CD14-positive monocyte (primary cell): Measurements from ENCODE around the gene SH2D7. TPM values are rescaled to one million over a fixed set of nuclear protein-coding genes. Genes with fewer than 3 reads are reported as not detected.

Source experiments
- DNase-seq, 3 donors: peaks; one replicate each; pipeline ENCODE4 v3.0.0-alpha.2; 2011 to 2022
- H2AFZ ChIP-seq: 2 replicates; pipeline ENCODE4 v1.6.0; 2012; ENCODE audit warnings: mild to moderate bottlenecking, low read depth, low read length, inconsistent platforms; ENCODE audit not compliant: insufficient read depth, poor library complexity, severe bottlenecking
- H3K27ac ChIP-seq, 2 donors: 1 replicate in 1 of 2; 2 replicates in 1 of 2; pipeline ENCODE4 v1.5.1; 2012 to 2013; ENCODE audit warnings: low read length in 2 of 2, control low read depth in 1 of 2, inconsistent platforms in 1 of 2, low read depth in 1 of 2, mild to moderate bottlenecking in 1 of 2
- H3K27me3 ChIP-seq, 2 donors: one replicate each; pipeline versions ENCODE4 v1.6.0 to v1.6.1; 2011 to 2013; ENCODE audit warnings: low read length in 2 of 2; ENCODE audit not compliant: control insufficient read depth in 2 of 2, insufficient read depth in 2 of 2
- H3K36me3 ChIP-seq, 2 donors: replicated peaks in 1 of 2; 1 replicate in 1 of 2; 2 replicates in 1 of 2; pipeline versions ENCODE4 v1.5.1 to v1.6.1; 2012 to 2013; ENCODE audit warnings: low read length in 2 of 2, control low read depth in 1 of 2, inconsistent platforms in 1 of 2, mild to moderate bottlenecking in 1 of 2; ENCODE audit not compliant: insufficient read depth in 2 of 2, control insufficient read depth in 1 of 2
- H3K4me1 ChIP-seq, 2 donors: 1 replicate in 1 of 2; 2 replicates in 1 of 2; pipeline versions ENCODE4 v1.5.1 to v1.6.1; 2012 to 2013; ENCODE audit warnings: low read length in 2 of 2, control low read depth in 1 of 2, inconsistent platforms in 1 of 2, mild to moderate bottlenecking in 1 of 2, moderate library complexity in 1 of 2; ENCODE audit not compliant: insufficient read depth in 2 of 2, control insufficient read depth in 1 of 2
- H3K4me2 ChIP-seq: replicated peaks from 2 replicates; pipeline ENCODE3; 2012; ENCODE audit warnings: low read length, moderate library complexity, mild to moderate bottlenecking; ENCODE audit not compliant: poor library complexity, severe bottlenecking; ENCODE audit errors: extremely low read depth
- H3K4me3 ChIP-seq, 3 experiments: fragments of 200-600 bp in 1 of 3; sonication (generic) in 1 of 3; replicated peaks in 1 of 3; 1 replicate in 2 of 3; 2 replicates in 1 of 3; pipeline ENCODE4 v1.5.1; 2011 to 2013; ENCODE audit warnings: low read length in 3 of 3, mild to moderate bottlenecking in 3 of 3, control low read depth in 2 of 3, low read depth in 2 of 3, inconsistent platforms in 1 of 3, moderate library complexity in 1 of 3
- H3K79me2 ChIP-seq: 2 replicates; pipeline ENCODE4 v1.6.0; 2012; ENCODE audit warnings: mild to moderate bottlenecking, control low read depth, inconsistent platforms, low read length, moderate library complexity; ENCODE audit not compliant: insufficient read depth
- H3K9ac ChIP-seq: 2 replicates; pipeline ENCODE4 v1.6.0; 2017; ENCODE audit warnings: low read length, mild to moderate bottlenecking; ENCODE audit not compliant: insufficient read depth, poor library complexity, severe bottlenecking
- H3K9me3 ChIP-seq, 2 donors: replicated peaks in 1 of 2; 1 replicate in 1 of 2; 2 replicates in 1 of 2; pipeline versions ENCODE4 v1.5.1 to v1.6.1; 2012 to 2013; ENCODE audit warnings: low read length in 2 of 2, control low read depth in 1 of 2; ENCODE audit not compliant: control insufficient read depth in 1 of 2, insufficient read depth in 1 of 2
- H4K20me1 ChIP-seq: 2 replicates; pipeline ENCODE4 v1.6.0; 2012; ENCODE audit warnings: mild to moderate bottlenecking, low read length, control low read depth, moderate library complexity; ENCODE audit not compliant: insufficient read depth
- H3K27ac Mint-ChIP-seq, 7 donors: one replicate each; pipeline ENCODE4 v1.8.0; 2020; ENCODE audit warnings: mild to moderate bottlenecking in 7 of 7, mixed read lengths in 7 of 7, moderate library complexity in 6 of 7, inconsistent platforms in 2 of 7
- H3K27me3 Mint-ChIP-seq, 3 donors: one replicate each; pipeline ENCODE4 v1.8.0; 2021 to 2022; ENCODE audit warnings: low read depth in 3 of 3, mild to moderate bottlenecking in 3 of 3, mixed read lengths in 3 of 3, moderate library complexity in 3 of 3, inconsistent platforms in 1 of 3
- H3K36me3 Mint-ChIP-seq, 2 donors: one replicate each; pipeline ENCODE4 v1.8.0; 2020; ENCODE audit warnings: mixed read lengths in 2 of 2, inconsistent platforms in 1 of 2, mild to moderate bottlenecking in 1 of 2
- H3K4me1 Mint-ChIP-seq: one replicate; pipeline ENCODE4 v1.8.0; 2020; ENCODE audit warnings: mild to moderate bottlenecking, mixed read lengths
- H3K4me3 Mint-ChIP-seq, 2 donors: one replicate each; pipeline ENCODE4 v1.8.0; 2020; ENCODE audit warnings: mild to moderate bottlenecking in 2 of 2, mixed read lengths in 2 of 2, moderate library complexity in 1 of 2
- H3K9me3 Mint-ChIP-seq, 7 donors: one replicate each; pipeline ENCODE4 v1.8.0; 2020 to 2022; ENCODE audit warnings: mixed read lengths in 7 of 7, mild to moderate bottlenecking in 6 of 7, moderate library complexity in 6 of 7, inconsistent platforms in 2 of 7
- WGBS: methylation state at CpG from one replicate; pipeline ENCODE4 v1.1.5; 2013; ENCODE audit warnings: missing lambda C conversion rate; ENCODE audit not compliant: insufficient coverage; 5-methylcytosine and 5-hydroxymethylcytosine counted together
- intact Hi-C, 2 donors: fragments of 100-400 bp; cut with micrococcal nuclease; formaldehyde crosslinking; loops; one replicate each; pipeline versions ENCODE4 v1.15.0 to v1.15.1; 2023
- polyA minus RNA-seq: library from RNA; depleted of rRNA, polyadenylated mRNA; stranded (reverse); fragments of >200 nt; gene quantifications from 2 replicates; pipeline ENCODE4 v1.2.3, GENCODE V29; 2012
- polyA plus RNA-seq, 3 donors: library from polyadenylated mRNA; depleted of rRNA in 1 of 3; unstranded in 2 of 3; stranded (reverse) in 1 of 3; fragments of 300-500 nt in 2 of 3; fragments of >200 nt in 1 of 3; fragmentation: Illumina TruSeq in 2 of 3; gene quantifications; 1 replicate in 2 of 3; 2 replicates in 1 of 3; pipeline ENCODE4 v1.2.3, GENCODE V29; 2012 to 2021
- total RNA-seq, 12 experiments: library from RNA in 1 of 12; stranded (reverse) in 1 of 12; fragments of 120-200 nt in 1 of 12; gene quantifications; one replicate each; pipeline ENCODE4 v1.2.4 and lab custom pipeline; 2013 to 2026; ENCODE audit warnings: mixed read lengths in 6 of 12, inconsistent platforms in 1 of 12
- TF ChIP-seq, protein P1 (sequence below): fragments of 200-600 bp; IDR thresholded peaks from one replicate; pipeline ENCODE4 v1.8.0; 2022; ENCODE audit warnings: antibody characterized with exemption, mild to moderate bottlenecking

The SH2D7 gene
- total RNA-seq (2013): not detected
- polyA plus RNA-seq (not detected), polyA minus RNA-seq (not detected in 2 replicates), total RNA-seq (lab: John Stamatoyannopoulos, UW) (0 to 0.30 (median 0) reads per million in 11 experiments)

GRCh38 chr15:78092261-78093041 is at the start of gene SH2D7:
TSS of gene SH2D7 (plus strand) at chr15:78092561. CDS start at chr15:78092585, 24 bp downstream.
- Mint-ChIP-seq H3K27ac (peak within 1 kb of the TSS in 1 of 7 donors; percentile 43), H3K4me3 (peak within 1 kb of the TSS in 1 of 2 donors; percentile 21), H3K9me3 (no peaks in the 10 kb centered on the region), H3K4me1 (peaks cover 15% of the 10 kb centered on the region), H3K27me3 (peaks cover 0 to 3% (median 0%) of the 10 kb centered on the region in 3 donors), H3K36me3 (no peaks in the 10 kb centered on the region)
- Histone ChIP-seq H3K27ac (no peak within 1 kb of the TSS), H3K27me3 (no peaks in the 10 kb centered on the region), H2AFZ (no peak within 1 kb of the TSS), H4K20me1 (no peaks in the 10 kb centered on the region), H3K9me3 (no peaks in the 10 kb centered on the region), H3K79me2 (no peaks in the 10 kb centered on the region), H3K4me3 (no peak within 1 kb of the TSS), H3K4me1 (peaks cover 16 to 19% of the 10 kb centered on the region in 2 donors), H3K36me3 (no peaks in the 10 kb centered on the region), H3K9ac (no peak within 1 kb of the TSS), H3K4me2 (no peak within 1 kb of the TSS)
- TF ChIP-seq, protein P1, sequence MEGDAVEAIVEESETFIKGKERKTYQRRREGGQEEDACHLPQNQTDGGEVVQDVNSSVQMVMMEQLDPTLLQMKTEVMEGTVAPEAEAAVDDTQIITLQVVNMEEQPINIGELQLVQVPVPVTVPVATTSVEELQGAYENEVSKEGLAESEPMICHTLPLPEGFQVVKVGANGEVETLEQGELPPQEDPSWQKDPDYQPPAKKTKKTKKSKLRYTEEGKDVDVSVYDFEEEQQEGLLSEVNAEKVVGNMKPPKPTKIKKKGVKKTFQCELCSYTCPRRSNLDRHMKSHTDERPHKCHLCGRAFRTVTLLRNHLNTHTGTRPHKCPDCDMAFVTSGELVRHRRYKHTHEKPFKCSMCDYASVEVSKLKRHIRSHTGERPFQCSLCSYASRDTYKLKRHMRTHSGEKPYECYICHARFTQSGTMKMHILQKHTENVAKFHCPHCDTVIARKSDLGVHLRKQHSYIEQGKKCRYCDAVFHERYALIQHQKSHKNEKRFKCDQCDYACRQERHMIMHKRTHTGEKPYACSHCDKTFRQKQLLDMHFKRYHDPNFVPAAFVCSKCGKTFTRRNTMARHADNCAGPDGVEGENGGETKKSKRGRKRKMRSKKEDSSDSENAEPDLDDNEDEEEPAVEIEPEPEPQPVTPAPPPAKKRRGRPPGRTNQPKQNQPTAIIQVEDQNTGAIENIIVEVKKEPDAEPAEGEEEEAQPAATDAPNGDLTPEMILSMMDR: no peak
- WGBS: 82% methylated on average over 8 of the region's 11 CpGs
- no peak for DNase-seq
- intact Hi-C loops: no loop called here

- Histone ChIP-seq H3K36me3 (peaks cover 11 to 30% of the 10 kb centered on the region in 2 donors), H4K20me1 (peaks cover 36% of the 10 kb centered on the region), H3K9me3 (no peaks in the 10 kb centered on the region), H3K9ac (peak overlapping the region; percentile 17), H2AFZ (no peak overlapping the region), H3K79me2 (peaks cover 67% of the 10 kb centered on the region), H3K4me1 (peaks cover 61 to 62% of the 10 kb centered on the region in 2 donors), H3K4me2 (no peak overlapping the region), H3K27ac (peak overlapping the region; percentile 16 to 71), H3K27me3 (no peaks in the 10 kb centered on the region), H3K4me3 (no peak overlapping the region)
- TF ChIP-seq, protein P1: no peak
- 52% methylated on average over 2 of the region's 5 CpGs for WGBS
- no peaks in the 10 kb centered on the region for H3K27me3 Mint-ChIP-seq
- no peaks in the 10 kb centered on the region for H3K9me3 Mint-ChIP-seq
- intact Hi-C loops: no loop called here
- peaks cover 69% of the 10 kb centered on the region for H3K4me1 Mint-ChIP-seq
- H3K36me3 Mint-ChIP-seq: peaks cover 46% of the 10 kb centered on the region in 2 donors
- H3K4me3 Mint-ChIP-seq: no peak overlapping the region
- peak overlapping the region; percentile 77 to 96 (median 86) for H3K27ac Mint-ChIP-seq
- no peak for DNase-seq
Measured at GRCh38 chr15:78044407-78045155, 47.8 kb upstream of the SH2D7 start.
